Measurements from ENCODE around the gene GBF1. TPM values are rescaled to one million over a fixed set of nuclear protein-coding genes. Genes with fewer than 3 reads are reported as not detected.
A peak's percentile ranks its signal among the peaks of the same experiment; 100 is the strongest.

The GBF1 gene
- total RNA-seq, 1 experiment from 2014 or later, result 28.3 TPM

DNA sequence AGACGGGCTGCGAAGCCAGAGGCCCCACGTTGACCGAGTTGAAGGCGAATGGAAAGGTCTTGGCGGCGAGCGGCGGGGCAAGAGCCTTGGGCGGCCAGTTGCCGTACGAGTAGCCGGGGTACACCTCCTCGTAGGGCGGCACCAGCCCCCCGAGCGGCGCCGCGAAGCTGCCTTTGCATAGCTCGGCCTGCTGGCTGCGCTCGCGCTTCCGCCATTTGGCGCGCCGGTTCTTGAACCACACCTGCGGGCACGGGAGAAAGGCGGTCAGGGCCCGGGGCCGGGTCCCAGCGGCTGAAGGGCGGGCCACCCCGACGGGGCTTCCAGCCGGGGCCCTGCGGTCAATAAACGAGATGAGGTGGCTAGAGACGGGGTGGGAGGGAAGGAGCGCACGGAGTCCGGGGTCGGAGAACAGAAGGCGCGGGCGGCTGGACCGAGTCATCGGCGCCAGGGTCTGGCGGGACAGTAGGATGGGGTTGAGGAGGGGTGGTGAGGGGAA lies 14.4 kb upstream of the GBF1 start:
- Histone ChIP-seq H2AFZ (peak overlapping the region; percentile 78), H3F3A (ENCODE audit: insufficient read depth, low read depth) (peaks cover 4% of the 10 kb centered on the region; the same call in 1 of the 2 replicates), H3K9me2 (ENCODE audit: insufficient read depth) (no peaks in the 10 kb centered on the region), H3K4me2 (peak overlapping the region; percentile 81), H3K27me3 (ENCODE audit: insufficient read depth, low read depth) (no peaks in the 10 kb centered on the region), H3K36me3 (ENCODE audit: low read depth) (no peaks in the 10 kb centered on the region), H3K9me3 (ENCODE audit: insufficient read depth, low read depth) (no peaks in the 10 kb centered on the region), H3K4me1 (replicated peaks; ENCODE audit: insufficient read depth) (peaks cover 14% of the 10 kb centered on the region; the same call in 1 of the 2 replicates), H3K27ac (no peak overlapping the region), H3K4me3 (peak overlapping the region; percentile 57; the same call in 1 of the 2 replicates), H4K20me1 (ENCODE audit: insufficient read depth) (no peaks in the 10 kb centered on the region), H3K79me2 (ENCODE audit: low read depth) (no peaks in the 10 kb centered on the region)
- BruUV-seq (replicated peaks), result no TSS peak
- POLR2A ChIA-PET (ENCODE audit: unreplicated experiment), result interaction anchor here (0.6 kb wide), 2 partner anchors 142 to 159 kb away, joined by 3 read pairs; no protein-coding TSS in a partner anchor
- DNase-seq, result peak in 1 of 2 experiments; percentile 47
- intact Hi-C loops (cut with micrococcal nuclease; ENCODE audit: unreplicated experiment), result loop anchor here (1.0 to 5.0 kb wide), 6 partner anchors 62 to 352 kb away; no protein-coding TSS in a partner anchor
- CTCF ChIA-PET, result interaction anchor here (0.7 to 3.1 kb wide), 8 partner anchors 62 to 353 kb away, joined by 3 to 17 read pairs (median 6); no protein-coding TSS in a partner anchor
- TF ChIP-seq EZH2 (IDR thresholded peaks at IDR 0.05; ENCODE audit: low read depth) (no peak), CTCF (conservative IDR thresholded peaks at IDR 0.05) (no peak; the same call in 1 of the 2 replicates)

GRCh38 chr10:102231357-102232318 lies 13.7 kb upstream of the GBF1 start:
- BruUV-seq (replicated peaks), result no TSS peak
- no peaks in the 10 kb centered on the region for H3K9me3 ChIP-seq (ENCODE audit: insufficient read depth, low read depth)
- H3K27me3 ChIP-seq (ENCODE audit: insufficient read depth, low read depth), result no peaks in the 10 kb centered on the region
- H3K9me2 ChIP-seq (ENCODE audit: insufficient read depth), result no peaks in the 10 kb centered on the region
- H4K20me1 ChIP-seq (ENCODE audit: insufficient read depth), result no peaks in the 10 kb centered on the region
- H3K4me3 ChIP-seq, result peak overlapping the region; percentile 57; the same call in 1 of the 2 replicates
- TF ChIP-seq EZH2 (IDR thresholded peaks at IDR 0.05; ENCODE audit: low read depth), result no peak
- TF ChIP-seq CTCF (conservative IDR thresholded peaks at IDR 0.05), result peak; percentile 87
- no peaks in the 10 kb centered on the region for H3K79me2 ChIP-seq (ENCODE audit: low read depth)
- H3F3A ChIP-seq (ENCODE audit: insufficient read depth, low read depth), result peaks cover 4% of the 10 kb centered on the region; the same call in 1 of the 2 replicates
- ChIA-PET CTCF (interaction anchor here (0.5 to 3.1 kb wide), 12 partner anchors 17 to 352 kb away, joined by 3 to 17 read pairs (median 6); no protein-coding TSS in a partner anchor), POLR2A (ENCODE audit: unreplicated experiment) (no interaction called here)
- H3K4me2 ChIP-seq, result peak overlapping the region; percentile 81
- DNase-seq, result peak in 1 of 2 experiments; percentile 61
- no peaks in the 10 kb centered on the region for H3K36me3 ChIP-seq (ENCODE audit: low read depth)
- intact Hi-C loops (cut with micrococcal nuclease; ENCODE audit: unreplicated experiment), result loop anchor here (2.0 to 5.0 kb wide), 4 partner anchors 63 to 246 kb away; no protein-coding TSS in a partner anchor
- no peak overlapping the region for H2AFZ ChIP-seq
- H3K27ac ChIP-seq, result no peak overlapping the region
- peaks cover 11% of the 10 kb centered on the region; the same call in 1 of the 2 replicates for H3K4me1 ChIP-seq (replicated peaks; ENCODE audit: insufficient read depth)

- H3K9me2 ChIP-seq (ENCODE audit: insufficient read depth), result no peaks in the 10 kb centered on the region
- no peak overlapping the region for H3K27ac ChIP-seq
- no peak for TF ChIP-seq CTCF (conservative IDR thresholded peaks at IDR 0.05)
- no peaks in the 10 kb centered on the region for H3K36me3 ChIP-seq (ENCODE audit: low read depth)
- H3K4me2 ChIP-seq, result no peak overlapping the region
- CTCF ChIA-PET, result interaction anchor here (0.6 kb wide), 1 partner anchor 219 kb away, joined by 12 read pairs; no protein-coding TSS in a partner anchor
- DNase-seq, result no peak
- intact Hi-C loops (cut with micrococcal nuclease; ENCODE audit: unreplicated experiment), result loop anchor here (5.0 kb wide), 1 partner anchor 243 kb away; no protein-coding TSS in a partner anchor
- H3F3A ChIP-seq (ENCODE audit: insufficient read depth, low read depth), result no peaks in the 10 kb centered on the region; the same call in 1 of the 2 replicates
- POLR2A ChIA-PET (ENCODE audit: unreplicated experiment), result no interaction called here
- no peaks in the 10 kb centered on the region for H4K20me1 ChIP-seq (ENCODE audit: insufficient read depth)
- no peak overlapping the region for H2AFZ ChIP-seq
- no peak overlapping the region for H3K4me3 ChIP-seq
- no peaks in the 10 kb centered on the region for H3K9me3 ChIP-seq (ENCODE audit: insufficient read depth, low read depth)
- no TSS peak for BruUV-seq (replicated peaks)
- 0 out of 2 replicates have a peak, but pooled peaks cover 7% of the 10 kb centered on the region for H3K4me1 ChIP-seq (replicated peaks; ENCODE audit: insufficient read depth)
- H3K27me3 ChIP-seq (ENCODE audit: insufficient read depth, low read depth), result no peaks in the 10 kb centered on the region
- H3K79me2 ChIP-seq (ENCODE audit: low read depth), result no peaks in the 10 kb centered on the region
Measured at GRCh38 chr10:102233997-102234396, 11.3 kb upstream of the GBF1 start.
